Measurements from ENCODE around the gene AKAP1.

Gene AKAP1, protein sequence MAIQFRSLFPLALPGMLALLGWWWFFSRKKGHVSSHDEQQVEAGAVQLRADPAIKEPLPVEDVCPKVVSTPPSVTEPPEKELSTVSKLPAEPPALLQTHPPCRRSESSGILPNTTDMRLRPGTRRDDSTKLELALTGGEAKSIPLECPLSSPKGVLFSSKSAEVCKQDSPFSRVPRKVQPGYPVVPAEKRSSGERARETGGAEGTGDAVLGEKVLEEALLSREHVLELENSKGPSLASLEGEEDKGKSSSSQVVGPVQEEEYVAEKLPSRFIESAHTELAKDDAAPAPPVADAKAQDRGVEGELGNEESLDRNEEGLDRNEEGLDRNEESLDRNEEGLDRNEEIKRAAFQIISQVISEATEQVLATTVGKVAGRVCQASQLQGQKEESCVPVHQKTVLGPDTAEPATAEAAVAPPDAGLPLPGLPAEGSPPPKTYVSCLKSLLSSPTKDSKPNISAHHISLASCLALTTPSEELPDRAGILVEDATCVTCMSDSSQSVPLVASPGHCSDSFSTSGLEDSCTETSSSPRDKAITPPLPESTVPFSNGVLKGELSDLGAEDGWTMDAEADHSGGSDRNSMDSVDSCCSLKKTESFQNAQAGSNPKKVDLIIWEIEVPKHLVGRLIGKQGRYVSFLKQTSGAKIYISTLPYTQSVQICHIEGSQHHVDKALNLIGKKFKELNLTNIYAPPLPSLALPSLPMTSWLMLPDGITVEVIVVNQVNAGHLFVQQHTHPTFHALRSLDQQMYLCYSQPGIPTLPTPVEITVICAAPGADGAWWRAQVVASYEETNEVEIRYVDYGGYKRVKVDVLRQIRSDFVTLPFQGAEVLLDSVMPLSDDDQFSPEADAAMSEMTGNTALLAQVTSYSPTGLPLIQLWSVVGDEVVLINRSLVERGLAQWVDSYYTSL

DNA sequence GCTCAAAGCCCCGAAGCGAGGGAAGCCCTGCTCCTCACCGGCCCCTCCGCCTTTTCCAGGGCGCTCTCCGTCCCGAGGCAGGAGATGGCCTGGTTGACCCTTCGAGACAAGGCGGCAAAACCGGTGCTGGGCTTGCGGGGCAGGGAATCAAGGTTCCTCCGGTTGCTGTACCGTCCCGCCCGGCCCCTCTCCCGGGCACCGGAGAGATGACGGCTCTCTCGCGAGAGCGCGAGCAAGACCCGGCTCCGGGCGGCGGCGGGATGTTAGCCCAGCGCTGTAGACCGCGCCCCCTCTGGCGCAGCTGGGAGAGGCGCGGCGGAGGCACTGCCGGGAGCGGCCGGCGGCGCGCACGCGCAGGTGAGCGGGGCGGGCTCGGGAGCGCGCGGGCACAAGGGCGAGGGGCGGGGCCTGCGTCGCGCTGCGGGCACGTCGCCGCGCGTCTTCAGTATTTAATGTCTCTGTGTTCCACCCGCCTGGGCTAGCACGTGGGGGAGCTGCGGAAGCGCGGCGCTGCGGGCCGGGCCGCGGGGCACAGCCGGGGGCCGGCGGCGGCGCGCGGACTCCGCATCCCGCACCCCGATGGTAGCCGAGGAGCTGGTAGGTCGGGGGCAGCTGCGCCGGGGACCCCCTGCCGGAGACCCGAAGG lies at the start of gene AKAP1:
TSS of gene AKAP1 (plus strand) at position 445 of the 646 bp plus-strand sequence. CDS start 20,219 bp downstream, outside the sequence.
- TF ChIP-seq, protein P1, sequence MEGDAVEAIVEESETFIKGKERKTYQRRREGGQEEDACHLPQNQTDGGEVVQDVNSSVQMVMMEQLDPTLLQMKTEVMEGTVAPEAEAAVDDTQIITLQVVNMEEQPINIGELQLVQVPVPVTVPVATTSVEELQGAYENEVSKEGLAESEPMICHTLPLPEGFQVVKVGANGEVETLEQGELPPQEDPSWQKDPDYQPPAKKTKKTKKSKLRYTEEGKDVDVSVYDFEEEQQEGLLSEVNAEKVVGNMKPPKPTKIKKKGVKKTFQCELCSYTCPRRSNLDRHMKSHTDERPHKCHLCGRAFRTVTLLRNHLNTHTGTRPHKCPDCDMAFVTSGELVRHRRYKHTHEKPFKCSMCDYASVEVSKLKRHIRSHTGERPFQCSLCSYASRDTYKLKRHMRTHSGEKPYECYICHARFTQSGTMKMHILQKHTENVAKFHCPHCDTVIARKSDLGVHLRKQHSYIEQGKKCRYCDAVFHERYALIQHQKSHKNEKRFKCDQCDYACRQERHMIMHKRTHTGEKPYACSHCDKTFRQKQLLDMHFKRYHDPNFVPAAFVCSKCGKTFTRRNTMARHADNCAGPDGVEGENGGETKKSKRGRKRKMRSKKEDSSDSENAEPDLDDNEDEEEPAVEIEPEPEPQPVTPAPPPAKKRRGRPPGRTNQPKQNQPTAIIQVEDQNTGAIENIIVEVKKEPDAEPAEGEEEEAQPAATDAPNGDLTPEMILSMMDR (conservative IDR thresholded peaks at IDR 0.05) = peak; percentile 58
- peak within 1 kb of the TSS; percentile 94 for H3K27ac ChIP-seq

DNA sequence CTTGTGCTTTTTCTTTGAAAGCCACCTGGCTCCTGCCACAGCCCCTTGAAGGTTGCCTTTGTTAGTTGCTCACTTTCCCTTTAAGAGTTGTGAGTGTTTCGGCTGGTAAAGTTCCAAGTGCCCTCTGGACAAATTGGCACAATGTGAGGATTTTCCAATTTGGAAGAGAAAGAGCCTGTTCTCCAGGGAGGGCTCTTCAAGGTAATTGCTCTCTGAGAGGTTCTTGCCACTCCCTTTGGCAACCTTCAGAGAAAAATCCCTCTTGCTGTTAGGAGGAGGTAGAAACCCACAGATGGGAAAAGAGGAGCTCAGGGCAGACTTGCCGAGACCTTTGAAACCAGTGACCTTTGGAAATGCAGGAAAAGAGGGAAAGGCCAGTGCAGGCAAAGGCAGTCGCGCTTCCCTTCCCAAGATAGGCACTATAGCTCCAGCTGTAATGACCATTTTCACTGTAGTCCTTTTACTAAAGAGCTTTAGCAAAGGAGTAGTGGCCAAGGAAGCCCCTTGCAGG lies 49.0 kb upstream of the AKAP1 start:
- TF ChIP-seq, protein P1 (conservative IDR thresholded peaks at IDR 0.05) = no peak
- H3K27ac ChIP-seq = no peak overlapping the region

DNA sequence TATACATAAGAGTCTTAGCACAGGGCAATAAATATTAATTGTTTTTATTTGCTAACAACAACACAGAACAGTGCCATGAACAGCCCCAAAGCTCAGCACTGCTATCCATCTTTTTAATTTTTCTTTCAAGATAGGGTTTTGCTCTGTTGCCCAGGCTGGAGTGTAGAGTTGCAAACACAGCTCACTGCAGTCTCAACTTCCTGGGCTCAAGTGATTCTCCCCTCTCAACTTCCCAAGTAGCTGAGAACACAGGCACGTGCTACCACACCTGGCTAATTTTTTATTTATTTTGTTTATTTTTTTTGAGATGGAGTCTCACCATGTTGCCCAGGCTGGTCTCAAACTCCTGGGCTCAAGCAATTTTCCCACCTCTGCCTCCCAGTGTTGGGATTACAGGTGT lies 47.6 kb upstream of the AKAP1 start:
- TF ChIP-seq, protein P1 (conservative IDR thresholded peaks at IDR 0.05) = no peak
- H3K27ac ChIP-seq = no peak overlapping the region

DNA sequence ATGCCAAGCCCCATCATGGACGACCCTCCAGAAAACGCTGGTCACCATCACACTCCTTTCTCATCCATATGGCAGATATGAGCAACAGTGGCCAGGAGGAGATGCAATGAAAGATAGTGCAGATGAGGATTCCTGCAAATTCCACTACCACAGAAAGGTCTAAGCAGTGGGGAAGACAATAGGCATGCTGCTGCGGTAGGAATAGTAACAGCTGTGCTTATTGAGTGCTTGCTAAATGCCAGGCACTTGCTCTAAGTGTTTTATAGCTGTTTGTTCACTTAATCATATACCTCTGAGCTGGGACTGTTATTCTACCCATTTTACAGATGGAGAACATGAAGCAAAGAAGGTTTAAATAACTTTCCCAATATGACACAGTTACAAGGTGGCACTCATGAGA lies 46.6 kb upstream of the AKAP1 start:
- no peak overlapping the region for H3K27ac ChIP-seq
- TF ChIP-seq, protein P1 (conservative IDR thresholded peaks at IDR 0.05) = no peak

DNA sequence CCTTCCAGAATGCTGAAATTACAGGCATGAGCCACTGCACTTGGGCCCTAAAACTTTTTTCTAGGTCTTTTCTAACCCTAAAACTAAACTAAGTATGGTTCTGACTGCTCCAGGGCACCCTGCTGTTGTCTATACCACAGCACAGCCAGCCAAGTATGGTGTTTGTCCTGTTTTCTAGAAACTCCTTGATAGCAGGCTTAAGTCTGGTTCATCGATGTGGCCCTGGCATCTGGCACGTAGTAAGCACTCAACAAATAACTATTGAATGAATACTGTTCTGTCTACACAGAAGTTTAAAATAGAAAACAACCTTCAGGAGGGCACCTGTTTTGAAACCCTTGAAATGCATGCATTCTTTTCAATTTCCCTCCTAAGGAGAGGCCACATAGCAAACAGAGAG lies 44.5 kb upstream of the AKAP1 start:
- no peak overlapping the region for H3K27ac ChIP-seq
- TF ChIP-seq, protein P1 (conservative IDR thresholded peaks at IDR 0.05) = no peak

DNA sequence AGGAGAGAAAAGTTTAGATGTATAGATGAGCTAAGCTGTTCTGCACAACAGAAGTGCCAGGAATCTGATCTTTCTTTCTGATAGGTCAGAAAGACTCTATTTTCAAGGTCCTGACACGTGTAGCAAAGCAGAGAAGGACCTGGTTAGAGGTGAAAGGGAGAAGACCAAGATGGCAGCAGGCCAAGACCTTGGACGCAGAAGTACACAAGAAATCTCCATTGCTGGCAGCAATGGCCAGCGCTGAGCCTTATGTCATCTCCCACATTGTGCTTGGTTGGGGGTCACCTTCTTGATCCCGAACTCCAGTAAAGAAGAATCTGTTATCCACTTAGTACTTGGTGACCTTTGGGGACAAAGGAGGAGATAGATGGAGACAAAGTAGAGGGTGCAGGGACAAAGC lies 41.8 kb upstream of the AKAP1 start:
- TF ChIP-seq, protein P1 (conservative IDR thresholded peaks at IDR 0.05) = no peak
- no peak overlapping the region for H3K27ac ChIP-seq

Measured in VCaP (cell line).